Mesendoderm (in vitro differentiated cells): ENCODE measurements around the gene BTBD17.

ENCODE experiments used
- DNase-seq: peaks from one replicate; pipeline ENCODE4 v3.0.0; 2013
- H2AK5ac ChIP-seq: 2 replicates; pipeline ENCODE4 v1.6.1; 2013; ENCODE audit warnings: low read length, inconsistent platforms
- H2BK120ac ChIP-seq: 2 replicates; pipeline ENCODE4 v1.6.1; 2013; ENCODE audit warnings: low read depth, mild to moderate bottlenecking, low read length, moderate library complexity, mixed read lengths
- H2BK15ac ChIP-seq: replicated peaks from 2 replicates; pipeline ENCODE4 v1.6.1; 2013; ENCODE audit warnings: low read depth, mild to moderate bottlenecking, moderate library complexity
- H2BK5ac ChIP-seq: 2 replicates; pipeline ENCODE4 v1.6.1; 2013; ENCODE audit warnings: low read length, inconsistent platforms
- H3K18ac ChIP-seq: 2 replicates; pipeline ENCODE4 v1.6.1; 2013; ENCODE audit warnings: mild to moderate bottlenecking, low read length, mixed read lengths
- H3K23ac ChIP-seq: one replicate; pipeline ENCODE4 v1.6.1; 2013; ENCODE audit warnings: low read length
- H3K27ac ChIP-seq: 2 replicates; pipeline ENCODE4 v1.5.1; 2013; ENCODE audit warnings: low read depth, mild to moderate bottlenecking, inconsistent platforms, low read length, moderate library complexity
- H3K27me3 ChIP-seq: 2 replicates; pipeline ENCODE4 v1.6.1; 2013; ENCODE audit warnings: low read length, control low read depth, mild to moderate bottlenecking, inconsistent platforms; ENCODE audit not compliant: insufficient read depth, poor library complexity
- H3K36me3 ChIP-seq: 2 replicates; pipeline ENCODE4 v1.6.1; 2013; ENCODE audit warnings: low read length, inconsistent platforms; ENCODE audit not compliant: control insufficient read depth, insufficient read depth
- H3K4ac ChIP-seq: one replicate; pipeline ENCODE4 v1.6.1; 2013; ENCODE audit warnings: low read depth, mild to moderate bottlenecking, low read length, moderate library complexity
- H3K4me1 ChIP-seq: 2 replicates; pipeline ENCODE4 v1.6.1; 2013; ENCODE audit warnings: low read depth, low read length, inconsistent platforms; ENCODE audit not compliant: control insufficient read depth
- H3K4me2 ChIP-seq: 2 replicates; pipeline ENCODE4 v1.6.1; 2013; ENCODE audit warnings: low read length
- H3K4me3 ChIP-seq: 2 replicates; pipeline ENCODE4 v1.5.1; 2013; ENCODE audit warnings: mild to moderate bottlenecking, low read length
- H3K56ac ChIP-seq: one replicate; pipeline ENCODE4 v1.6.1; 2013; ENCODE audit warnings: low read length
- H3K79me1 ChIP-seq: 2 replicates; pipeline ENCODE4 v1.6.1; 2013; ENCODE audit warnings: low read length, inconsistent platforms
- H3K79me2 ChIP-seq: 2 replicates; pipeline ENCODE4 v1.6.1; 2013; ENCODE audit warnings: mild to moderate bottlenecking, low read length; ENCODE audit not compliant: control insufficient read depth, insufficient read depth
- H3K9ac ChIP-seq: 2 replicates; pipeline ENCODE4 v1.6.1; 2013; ENCODE audit warnings: low read length, inconsistent platforms
- H4K5ac ChIP-seq: one replicate; pipeline ENCODE4 v1.6.1; 2013; ENCODE audit warnings: low read length
- H4K8ac ChIP-seq: one replicate; pipeline ENCODE4 v1.6.1; 2013; ENCODE audit warnings: low read depth, mild to moderate bottlenecking, control low read depth, low read length, moderate library complexity
- WGBS: extraction: QIAGEN DNeasy Blood & Tissue Kit; methylation state at CpG from one replicate; pipeline ENCODE4 v1.1.7; 2013; ENCODE audit warnings: low lambda C conversion rate, missing lambda C conversion rate; ENCODE audit not compliant: insufficient coverage; ENCODE audit errors: extremely low coverage; 5-methylcytosine and 5-hydroxymethylcytosine counted together

BTBD17 gene

DNA sequence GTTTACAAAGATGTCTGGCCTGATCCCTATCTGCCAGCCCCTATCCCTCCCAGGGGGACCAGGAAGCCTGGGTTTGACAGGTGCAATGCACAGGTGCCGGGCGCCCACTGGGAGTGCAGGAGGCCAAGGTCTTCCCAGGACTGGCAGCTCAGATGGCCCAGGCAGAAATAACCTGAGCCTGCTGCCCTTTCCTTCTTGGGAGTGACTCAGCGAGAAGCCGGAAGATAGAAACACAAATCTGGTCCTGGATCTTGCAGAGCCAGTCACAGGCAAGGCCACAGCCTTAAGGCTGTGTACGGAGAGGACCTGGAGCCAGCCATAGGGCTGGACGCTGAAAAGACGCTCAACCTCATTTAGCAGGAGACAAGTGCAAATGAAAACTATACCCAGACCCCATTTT, 33.3 kb upstream of the BTBD17 start:
- no peaks in the 10 kb centered on the region for H3K4me1 ChIP-seq
- DNase-seq = no peak
- H3K9ac ChIP-seq = no peak overlapping the region
- H2BK120ac ChIP-seq = no peak overlapping the region
- no peak overlapping the region for H3K56ac ChIP-seq
- no peaks in the 10 kb centered on the region for H3K79me2 ChIP-seq
- H3K79me1 ChIP-seq = no peaks in the 10 kb centered on the region
- no peak overlapping the region for H2AK5ac ChIP-seq
- no peak overlapping the region for H4K5ac ChIP-seq
- H4K8ac ChIP-seq = no peak overlapping the region
- H3K36me3 ChIP-seq = no peaks in the 10 kb centered on the region
- no peak overlapping the region for H3K4me2 ChIP-seq
- no peak overlapping the region for H3K27ac ChIP-seq
- no peak overlapping the region for H3K4me3 ChIP-seq
- no peak overlapping the region for H2BK15ac ChIP-seq
- WGBS = no CpG with 5 or more reads among the region's 7 CpGs
- no peak overlapping the region for H2BK5ac ChIP-seq
- no peaks in the 10 kb centered on the region for H3K27me3 ChIP-seq
- H3K18ac ChIP-seq = no peak overlapping the region
- H3K4ac ChIP-seq = no peak overlapping the region
- no peak overlapping the region for H3K23ac ChIP-seq

GRCh38 chr17:74394275-74394950, 32.7 kb upstream of the BTBD17 start:
- H3K4me2 ChIP-seq = no peak overlapping the region
- DNase-seq = no peak
- H3K79me2 ChIP-seq = no peaks in the 10 kb centered on the region
- no peak overlapping the region for H3K27ac ChIP-seq
- H2BK15ac ChIP-seq = no peak overlapping the region
- no peak overlapping the region for H3K4me3 ChIP-seq
- no peak overlapping the region for H3K23ac ChIP-seq
- no peak overlapping the region for H2BK120ac ChIP-seq
- no peak overlapping the region for H3K4ac ChIP-seq
- no peak overlapping the region for H3K9ac ChIP-seq
- H4K8ac ChIP-seq = no peak overlapping the region
- no peaks in the 10 kb centered on the region for H3K27me3 ChIP-seq
- no peaks in the 10 kb centered on the region for H3K79me1 ChIP-seq
- no peak overlapping the region for H2AK5ac ChIP-seq
- H4K5ac ChIP-seq = no peak overlapping the region
- no peaks in the 10 kb centered on the region for H3K36me3 ChIP-seq
- H2BK5ac ChIP-seq = no peak overlapping the region
- H3K4me1 ChIP-seq = no peaks in the 10 kb centered on the region
- WGBS = no CpG with 5 or more reads among the region's 12 CpGs
- H3K56ac ChIP-seq = no peak overlapping the region
- no peak overlapping the region for H3K18ac ChIP-seq

- no peak overlapping the region for H2BK15ac ChIP-seq
- H3K56ac ChIP-seq = no peak overlapping the region
- H3K9ac ChIP-seq = no peak overlapping the region
- no peaks in the 10 kb centered on the region for H3K79me2 ChIP-seq
- no peak overlapping the region for H2BK5ac ChIP-seq
- no peaks in the 10 kb centered on the region for H3K36me3 ChIP-seq
- H3K4me3 ChIP-seq = no peak overlapping the region
- H2AK5ac ChIP-seq = no peak overlapping the region
- no peak overlapping the region for H2BK120ac ChIP-seq
- H4K5ac ChIP-seq = no peak overlapping the region
- no peak overlapping the region for H3K4me2 ChIP-seq
- H3K18ac ChIP-seq = no peak overlapping the region
- H3K79me1 ChIP-seq = no peaks in the 10 kb centered on the region
- no peak overlapping the region for H3K4ac ChIP-seq
- no peak for DNase-seq
- no peak overlapping the region for H4K8ac ChIP-seq
- no peaks in the 10 kb centered on the region for H3K4me1 ChIP-seq
- H3K27me3 ChIP-seq = no peaks in the 10 kb centered on the region
- H3K27ac ChIP-seq = no peak overlapping the region
- WGBS = no CpG with 5 or more reads among the region's 6 CpGs
- no peak overlapping the region for H3K23ac ChIP-seq
Observed at GRCh38 chr17:74393346-74393942, 31.8 kb upstream of the BTBD17 start.

- Histone ChIP-seq H3K27ac (no peak overlapping the region), H4K5ac (no peak overlapping the region), H2BK5ac (no peak overlapping the region), H3K79me2 (no peaks in the 10 kb centered on the region), H3K18ac (no peak overlapping the region), H3K36me3 (no peaks in the 10 kb centered on the region), H3K4me3 (no peak overlapping the region), H3K4me2 (no peak overlapping the region), H2BK15ac (no peak overlapping the region), H4K8ac (no peak overlapping the region), H2AK5ac (no peak overlapping the region), H3K23ac (no peak overlapping the region), H3K9ac (no peak overlapping the region), H2BK120ac (no peak overlapping the region), H3K27me3 (no peaks in the 10 kb centered on the region), H3K4me1 (no peaks in the 10 kb centered on the region), H3K79me1 (no peaks in the 10 kb centered on the region), H3K56ac (no peak overlapping the region), H3K4ac (no peak overlapping the region)
- no CpG with 5 or more reads among the region's 5 CpGs for WGBS
- DNase-seq = peak; percentile 44
Observed at GRCh38 chr17:74392848-74393247, 31.2 kb upstream of the BTBD17 start.

DNA sequence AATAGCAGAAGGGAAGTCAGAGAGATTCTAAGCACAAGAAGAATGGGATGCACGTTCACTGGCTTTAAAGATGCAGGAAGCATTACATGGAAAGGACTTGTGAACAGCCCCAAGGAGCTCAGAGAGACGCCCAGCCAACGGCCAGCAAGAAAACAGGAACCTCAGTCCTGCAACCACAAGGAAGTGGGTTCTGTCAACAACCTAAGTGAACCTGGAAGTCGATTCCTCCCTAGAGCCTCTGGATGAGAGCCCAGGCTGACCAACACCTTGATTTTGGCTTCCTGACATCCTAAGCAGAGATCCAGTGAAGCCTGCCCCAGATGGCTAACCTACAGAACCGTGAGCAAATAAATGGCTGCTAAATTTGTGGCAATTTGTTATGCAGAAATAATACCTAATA, 30.1 kb upstream of the BTBD17 start:
- DNase-seq = no peak
- Histone ChIP-seq H3K4me1 (no peaks in the 10 kb centered on the region), H2BK120ac (no peak overlapping the region), H3K4me3 (no peak overlapping the region), H4K5ac (no peak overlapping the region), H4K8ac (no peak overlapping the region), H2BK15ac (no peak overlapping the region), H3K27me3 (no peaks in the 10 kb centered on the region), H3K79me1 (no peaks in the 10 kb centered on the region), H3K79me2 (no peaks in the 10 kb centered on the region), H2AK5ac (no peak overlapping the region), H3K23ac (no peak overlapping the region), H3K4ac (no peak overlapping the region), H3K18ac (no peak overlapping the region), H3K27ac (no peak overlapping the region), H3K56ac (no peak overlapping the region), H2BK5ac (no peak overlapping the region), H3K36me3 (no peaks in the 10 kb centered on the region), H3K9ac (no peak overlapping the region), H3K4me2 (no peak overlapping the region)
- no CpG with 5 or more reads among the region's 5 CpGs for WGBS
